ENCODE data around the gene CAPG.
"Not testable (repeated sequence)": the region's sequence is repeated elsewhere in the genome, so short reads cannot be mapped to it uniquely, and the experiment has no call there.

Gene CAPG

GRCh38 chr2:85419009-85419675, 9.0 kb upstream of the CAPG start:
- DNase-seq, result no peak

GRCh38 chr2:85418132-85419008, 8.2 kb upstream of the CAPG start, which contains the start of gene SH2D6:
TSS of gene SH2D6 (plus strand) at chr2:85418714. CDS start at chr2:85429466, 10,752 bp downstream.
- peak; percentile 73 for DNase-seq

- no peak for DNase-seq
Measured at GRCh38 chr2:85415980-85416650, 5.9 kb upstream of the CAPG start.

- no peak for DNase-seq
Measured at GRCh38 chr2:85414761-85415553, 4.8 kb upstream of the CAPG start.

GRCh38 chr2:85414421-85414759, 4.2 kb upstream of the CAPG start:
- not testable (repeated sequence) for DNase-seq

- no peak for DNase-seq
Measured at GRCh38 chr2:85413592-85414420, 3.6 kb upstream of the CAPG start.

- no peak for DNase-seq
Measured at GRCh38 chr2:85411405-85411748, 1.2 kb upstream of the CAPG start.

- no peak for DNase-seq
Measured at GRCh38 chr2:85410584-85411404, 628 bp upstream of the CAPG start.

GRCh38 chr2:85405201-85406059, 4.7 kb downstream of the CAPG start:
- DNase-seq, result no peak

GRCh38 chr2:85401844-85402243, 8.3 kb downstream of the CAPG start:
- no peak for DNase-seq

- no peak for DNase-seq
Measured at GRCh38 chr2:85401464-85401805, 8.7 kb downstream of the CAPG start.

- DNase-seq, result no peak
Measured at GRCh38 chr2:85400541-85401463, 9.4 kb downstream of the CAPG start.

GRCh38 chr2:85400023-85400422, 10.1 kb downstream of the CAPG start:
- no peak for DNase-seq

- no peak for DNase-seq
Measured at GRCh38 chr2:85399183-85399455, 11.0 kb downstream of the CAPG start.

- no peak for DNase-seq
Measured at GRCh38 chr2:85398426-85399182, 11.6 kb downstream of the CAPG start.

- no peak for DNase-seq
Measured at GRCh38 chr2:85397925-85398331, 12.2 kb downstream of the CAPG start.

GRCh38 chr2:85396531-85397470, 13.4 kb downstream of the CAPG start:
- DNase-seq, result no peak
